ENCODE results near the gene CCAR1. TPM values are rescaled to one million over a fixed set of nuclear protein-coding genes. Genes with fewer than 3 reads are reported as not detected.
"Not testable (repeated sequence)": the region's sequence is repeated elsewhere in the genome, so short reads cannot be mapped to it uniquely, and the experiment has no call there.

Gene CCAR1
- total RNA-seq, 1 donor from 2014 or later: 30.9 TPM

GRCh38 chr10:68828083-68828601 lies 107.1 kb downstream of the CCAR1 start:
- not testable (repeated sequence) for DNase-seq (ENCODE audit: low read depth, low spot score)

GRCh38 chr10:68828833-68829232 lies 107.8 kb downstream of the CCAR1 start:
- DNase-seq (ENCODE audit: low read depth, low spot score): no peak

GRCh38 chr10:68829521-68829920 lies 108.5 kb downstream of the CCAR1 start:
- DNase-seq (ENCODE audit: low read depth, low spot score): no peak

- no peak for DNase-seq (ENCODE audit: low read depth, low spot score)
Measured at GRCh38 chr10:68829952-68830351, 108.9 kb downstream of the CCAR1 start.

GRCh38 chr10:68831961-68832455 lies 111.0 kb downstream of the CCAR1 start:
- no peak for DNase-seq (ENCODE audit: low read depth, low spot score)

GRCh38 chr10:68832601-68833000 lies 111.6 kb downstream of the CCAR1 start:
- no peak for DNase-seq (ENCODE audit: low read depth, low spot score)

- DNase-seq (ENCODE audit: low read depth, low spot score): no peak
Measured at GRCh38 chr10:68837626-68838322, 116.7 kb downstream of the CCAR1 start.

GRCh38 chr10:68840650-68841049 lies 119.6 kb downstream of the CCAR1 start:
- not testable (repeated sequence) for DNase-seq (ENCODE audit: low read depth, low spot score)

Other genes starting within 250 kb of the CCAR1 start
- gene DNA2, start 249.3 kb upstream of the CCAR1 start, total RNA-seq: 8.1 and 11.1 TPM in 2 replicates
- 9.5 and 10.9 TPM in 2 replicates for gene SLC25A16, start 193.7 kb upstream of the CCAR1 start, total RNA-seq
- gene TET1, start 160.9 kb upstream of the CCAR1 start, total RNA-seq: 0.07 and 0.21 TPM in 2 replicates
- gene STOX1, start 106.3 kb downstream of the CCAR1 start, total RNA-seq: 0.11 and 0.13 TPM in 2 replicates
- 38.8 and 43.6 TPM in 2 replicates for gene DDX50, start 180.1 kb downstream of the CCAR1 start, total RNA-seq
- gene DDX21, start 234.9 kb downstream of the CCAR1 start, total RNA-seq: 152 and 176 TPM in 2 replicates